Activated T-cell treated with anti-CD3 and anti-CD28 coated beads for 48 hours (primary cell): ENCODE data around the gene ARHGEF12.

Experiments
- DNase-seq: peaks from one replicate; pipeline ENCODE4 v3.0.0-alpha.2; 2020; ENCODE audit warnings: low read depth

The ARHGEF12 gene

DNA sequence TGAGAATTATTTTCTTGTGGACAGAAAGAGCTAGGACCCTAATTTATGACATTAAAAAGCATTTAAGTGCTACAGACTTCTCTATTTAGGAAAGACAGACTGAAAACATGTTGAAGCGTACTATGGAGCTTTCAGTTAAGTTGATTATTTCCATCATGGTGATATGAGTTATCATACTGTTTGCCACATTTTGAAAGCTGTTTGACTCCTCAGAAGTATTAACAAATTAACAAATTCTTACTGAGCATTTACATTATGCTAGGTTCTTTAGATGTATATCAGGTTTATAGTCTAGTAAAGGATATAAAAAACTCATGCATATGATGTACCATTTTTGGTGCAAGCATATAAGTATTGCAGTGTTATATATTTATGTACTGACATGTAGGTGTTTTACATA lies 50.1 kb downstream of the ARHGEF12 start:
- DNase-seq: no peak

DNA sequence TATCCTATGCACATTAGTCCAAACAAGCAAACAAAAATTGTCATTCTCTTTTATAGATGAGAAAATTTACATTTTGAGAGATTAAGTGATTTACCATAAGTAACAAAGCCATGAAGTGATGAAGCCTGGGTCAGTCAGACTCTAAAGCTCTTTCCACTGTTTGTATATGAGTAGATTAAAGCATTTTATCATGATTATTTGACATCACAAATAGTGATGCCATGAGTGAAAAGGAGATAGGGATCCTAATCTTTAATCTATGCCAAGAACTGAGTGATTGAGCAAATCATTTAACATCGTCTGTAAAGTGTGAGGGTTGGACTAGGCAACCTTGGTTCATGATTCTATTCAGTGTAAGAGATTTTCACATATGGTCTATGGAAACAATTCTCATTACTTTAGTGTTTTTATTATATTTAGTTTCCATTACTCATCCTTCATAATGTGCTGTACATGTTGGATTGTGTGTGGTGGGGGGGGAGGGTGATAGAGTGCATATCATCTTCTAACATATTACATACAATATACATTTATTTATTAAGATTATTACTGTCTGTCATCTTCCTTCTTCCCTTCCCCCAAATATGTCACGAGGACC lies 50.7 kb downstream of the ARHGEF12 start:
- no peak for DNase-seq

DNA sequence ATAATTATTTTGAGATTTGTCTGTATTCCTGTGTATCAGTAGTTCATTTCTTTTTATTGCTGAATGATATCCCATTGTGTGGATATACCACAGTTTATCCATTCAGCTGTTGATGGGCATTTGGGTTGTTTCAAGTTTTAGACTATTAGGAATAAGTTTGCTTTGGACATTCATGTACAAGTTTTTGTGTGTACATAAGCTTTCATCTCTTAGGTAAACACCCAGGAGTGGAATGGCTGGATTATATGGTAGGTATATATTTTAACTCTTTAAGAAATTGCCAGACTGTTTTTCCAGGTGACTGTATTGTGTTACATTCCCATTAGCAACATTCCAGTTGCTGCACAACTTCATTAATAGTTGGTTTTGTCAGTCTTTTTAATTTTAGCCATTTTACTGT lies 52.0 kb downstream of the ARHGEF12 start:
- no peak for DNase-seq

DNA sequence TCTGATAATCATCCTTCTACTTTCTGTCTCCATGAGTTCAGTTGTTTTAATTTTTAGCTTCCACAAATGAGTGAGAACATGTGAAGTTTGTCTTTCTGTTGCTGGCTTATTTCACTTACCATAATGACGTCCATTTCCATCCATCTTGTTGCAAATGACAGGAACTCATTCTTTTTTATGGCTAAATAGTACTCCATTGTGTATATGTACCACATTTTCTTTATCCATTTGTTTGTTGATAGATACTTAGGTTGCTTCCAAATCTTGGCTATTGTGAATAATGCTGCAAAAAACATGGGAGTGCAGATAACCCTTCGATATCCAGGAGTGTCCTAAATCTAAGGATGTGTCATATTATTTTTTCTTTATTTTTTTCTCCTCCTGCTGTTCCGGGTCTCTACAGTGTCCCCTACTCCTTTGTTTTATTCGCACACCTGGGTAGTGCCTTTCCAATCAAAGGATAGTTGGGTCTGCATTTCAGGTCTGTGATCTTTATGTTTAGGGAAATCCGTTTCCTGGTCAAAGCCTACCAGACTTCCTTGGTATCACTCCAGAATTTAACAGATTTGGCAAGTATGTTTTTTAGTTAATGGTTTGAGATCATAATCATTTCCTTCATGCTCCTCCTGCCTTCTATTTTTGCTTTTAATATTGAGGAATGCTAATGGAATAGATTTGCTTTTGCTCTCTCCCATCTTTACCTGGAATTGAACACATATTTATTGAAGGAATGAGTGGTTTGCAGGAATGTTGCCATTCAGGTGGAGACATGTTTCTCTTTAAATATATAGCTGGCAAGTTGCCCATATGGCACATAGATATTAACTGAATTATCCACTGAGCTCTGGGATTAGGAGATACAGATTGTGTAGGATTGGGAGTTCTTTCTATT lies 53.7 kb downstream of the ARHGEF12 start:
- no peak for DNase-seq

DNA sequence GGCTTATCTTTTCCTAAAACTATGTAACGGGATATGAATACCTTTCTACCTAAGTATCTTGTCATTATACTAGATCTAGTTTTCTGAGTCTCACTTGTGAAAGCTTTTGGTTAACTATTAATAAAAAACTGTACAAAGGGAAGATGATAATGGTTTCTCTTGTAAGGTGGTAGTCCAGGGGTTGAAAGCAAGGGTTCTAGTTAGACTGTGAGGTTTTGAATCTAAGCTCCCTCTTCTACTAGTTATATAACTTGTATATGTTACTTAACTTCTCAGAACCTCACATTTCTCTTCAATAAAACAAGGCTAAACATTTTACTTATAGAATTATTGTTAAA lies 54.3 kb downstream of the ARHGEF12 start:
- no peak for DNase-seq

DNA sequence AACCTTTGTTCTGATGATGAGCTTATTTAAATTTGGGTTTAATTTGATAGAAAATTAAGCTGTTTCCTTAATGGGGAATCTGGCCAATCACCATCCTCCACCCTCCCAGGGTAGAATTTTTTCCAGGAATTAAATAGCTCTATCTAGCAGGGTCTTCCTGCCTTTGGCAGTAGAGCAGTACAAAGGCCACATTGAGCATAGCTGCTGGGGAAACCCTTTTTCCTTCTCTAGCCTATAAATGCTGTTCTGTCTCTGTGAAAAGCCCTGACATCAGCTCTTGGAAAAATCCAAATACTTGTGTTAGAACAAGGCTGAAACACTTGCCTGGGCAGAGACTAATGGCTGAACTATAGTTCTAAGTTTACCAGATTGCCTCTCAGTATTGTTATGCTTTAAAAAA lies 55.1 kb downstream of the ARHGEF12 start:
- DNase-seq: no peak

DNA sequence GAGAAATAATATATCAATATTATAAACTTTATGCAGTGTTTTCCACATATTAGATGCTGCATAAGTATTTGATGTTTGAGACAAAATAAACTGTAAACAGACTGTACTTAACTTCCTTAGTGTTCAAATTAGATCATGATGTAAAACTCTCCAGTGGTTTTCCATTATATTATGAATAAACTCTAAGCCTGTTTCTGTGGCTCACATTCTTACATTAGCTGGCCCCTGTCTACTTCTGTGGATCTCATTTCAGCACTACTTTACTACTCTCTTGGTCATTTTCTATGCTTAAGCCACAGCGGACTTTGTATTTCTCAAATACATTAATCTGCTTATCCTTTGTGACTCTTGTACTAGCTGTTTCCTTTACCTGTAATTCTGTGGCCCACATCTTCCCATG lies 55.6 kb downstream of the ARHGEF12 start:
- no peak for DNase-seq

DNA sequence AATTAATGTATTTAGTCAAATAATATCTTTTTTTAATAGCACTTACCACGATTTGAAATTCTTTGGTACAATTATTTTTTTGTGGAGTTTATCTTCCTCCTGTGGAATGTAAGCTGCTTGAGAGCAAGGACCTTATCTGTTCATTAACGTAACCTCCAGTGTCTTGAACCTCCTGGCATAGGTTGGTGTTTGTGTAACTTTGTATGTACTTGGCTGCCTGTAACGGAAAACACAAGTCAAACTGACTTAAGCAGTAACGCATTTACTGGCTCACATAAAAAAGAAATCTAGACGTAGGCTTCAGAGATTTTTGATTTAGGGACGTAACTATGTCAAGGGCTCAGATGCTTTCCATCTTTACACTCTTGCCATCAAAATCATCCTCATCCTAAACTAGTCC lies 56.1 kb downstream of the ARHGEF12 start:
- no peak for DNase-seq

DNA sequence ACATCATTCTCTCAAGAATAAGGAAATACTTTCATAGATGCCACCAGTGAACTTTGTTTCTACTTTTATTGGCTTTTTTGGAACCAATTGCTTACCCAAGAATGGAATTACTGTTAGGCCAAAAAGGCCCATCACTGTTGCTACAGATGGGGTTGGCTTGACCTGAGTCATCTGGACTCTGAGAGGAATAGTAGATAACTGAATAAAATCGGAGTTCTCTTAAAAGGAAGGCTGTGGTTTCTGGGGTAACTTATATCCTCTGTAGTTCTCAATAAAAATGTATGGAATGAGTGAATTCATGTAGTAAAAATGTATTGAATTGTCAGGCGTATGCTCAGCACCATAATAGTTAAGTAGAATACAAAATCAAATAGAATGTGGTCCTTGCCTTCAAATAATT lies 56.6 kb downstream of the ARHGEF12 start:
- DNase-seq: no peak

DNA sequence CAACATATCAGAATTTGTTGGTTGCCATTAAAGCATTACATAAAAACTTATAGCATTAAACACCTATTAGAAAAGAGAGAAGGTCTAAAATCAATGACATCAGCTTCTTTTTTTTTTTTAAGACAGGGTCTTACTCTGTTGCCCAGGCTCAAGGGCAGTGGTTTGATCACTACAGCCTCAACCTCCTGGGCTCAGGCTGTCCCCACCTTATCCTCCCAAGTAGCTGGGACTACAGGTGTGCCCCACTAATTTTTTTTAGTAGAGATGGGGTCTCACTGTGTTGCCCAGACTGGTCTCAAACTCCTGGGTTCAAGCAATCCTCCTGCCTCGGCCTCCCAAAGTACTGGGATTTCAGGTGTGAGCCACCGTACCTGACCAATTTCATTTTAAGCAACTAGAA lies 57.9 kb downstream of the ARHGEF12 start:
- no peak for DNase-seq

DNA sequence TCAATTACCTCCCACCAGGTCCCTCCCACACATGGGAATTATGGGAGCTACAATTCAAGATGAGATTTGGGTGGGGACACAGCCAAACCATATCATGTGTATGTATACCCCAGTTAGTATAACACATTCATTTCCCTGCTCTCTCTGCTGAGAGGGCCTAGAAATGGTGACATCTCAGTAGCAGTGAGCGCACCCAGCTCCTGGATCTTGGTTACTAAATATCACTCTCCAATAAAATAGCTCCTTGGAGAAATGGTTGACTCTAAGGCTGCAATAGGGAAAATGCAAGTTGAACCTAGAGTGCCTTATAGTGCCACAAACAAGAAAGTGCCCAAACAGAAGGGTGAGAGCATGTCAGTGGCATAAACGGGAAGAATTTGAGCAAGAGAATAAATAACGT lies 59.6 kb downstream of the ARHGEF12 start:
- no peak for DNase-seq

DNA sequence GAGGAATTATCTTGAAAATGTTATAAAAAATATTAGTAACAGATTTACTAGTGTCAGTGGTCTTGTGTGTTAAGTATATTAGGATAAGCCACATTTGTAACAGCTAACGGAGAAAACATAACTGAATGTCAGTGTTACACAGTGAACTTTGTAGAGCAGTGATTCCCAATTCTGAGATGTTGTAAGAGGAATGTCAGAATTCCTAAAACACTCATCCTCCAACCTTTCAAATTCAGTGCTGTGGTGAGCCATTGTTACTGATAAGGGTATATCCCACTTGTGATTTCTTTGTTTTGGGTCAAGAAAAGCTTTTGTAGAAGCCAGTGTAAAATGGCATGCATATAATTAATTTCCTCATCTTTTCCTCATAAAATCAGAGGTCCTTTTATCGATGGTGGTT lies 61.9 kb downstream of the ARHGEF12 start:
- DNase-seq: no peak

DNA sequence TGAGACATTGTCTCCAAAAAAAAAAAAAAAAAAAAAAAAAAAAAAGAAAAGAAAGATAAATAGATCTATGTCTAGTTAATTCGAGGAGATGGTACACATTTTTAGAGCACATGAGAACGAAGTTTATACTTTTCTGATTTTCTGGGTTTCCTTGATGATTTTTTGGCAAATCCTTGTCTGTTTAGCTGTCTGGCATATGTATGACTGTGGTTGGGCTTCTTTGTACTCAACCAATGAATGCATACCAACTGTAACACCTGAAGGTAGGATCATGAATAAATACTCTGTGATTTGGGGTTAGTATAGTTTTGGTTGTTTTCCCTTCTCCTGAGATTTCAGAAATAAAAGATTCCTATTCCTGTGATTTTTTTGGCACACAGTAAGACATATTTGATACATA lies 63.1 kb downstream of the ARHGEF12 start:
- no peak for DNase-seq

DNA sequence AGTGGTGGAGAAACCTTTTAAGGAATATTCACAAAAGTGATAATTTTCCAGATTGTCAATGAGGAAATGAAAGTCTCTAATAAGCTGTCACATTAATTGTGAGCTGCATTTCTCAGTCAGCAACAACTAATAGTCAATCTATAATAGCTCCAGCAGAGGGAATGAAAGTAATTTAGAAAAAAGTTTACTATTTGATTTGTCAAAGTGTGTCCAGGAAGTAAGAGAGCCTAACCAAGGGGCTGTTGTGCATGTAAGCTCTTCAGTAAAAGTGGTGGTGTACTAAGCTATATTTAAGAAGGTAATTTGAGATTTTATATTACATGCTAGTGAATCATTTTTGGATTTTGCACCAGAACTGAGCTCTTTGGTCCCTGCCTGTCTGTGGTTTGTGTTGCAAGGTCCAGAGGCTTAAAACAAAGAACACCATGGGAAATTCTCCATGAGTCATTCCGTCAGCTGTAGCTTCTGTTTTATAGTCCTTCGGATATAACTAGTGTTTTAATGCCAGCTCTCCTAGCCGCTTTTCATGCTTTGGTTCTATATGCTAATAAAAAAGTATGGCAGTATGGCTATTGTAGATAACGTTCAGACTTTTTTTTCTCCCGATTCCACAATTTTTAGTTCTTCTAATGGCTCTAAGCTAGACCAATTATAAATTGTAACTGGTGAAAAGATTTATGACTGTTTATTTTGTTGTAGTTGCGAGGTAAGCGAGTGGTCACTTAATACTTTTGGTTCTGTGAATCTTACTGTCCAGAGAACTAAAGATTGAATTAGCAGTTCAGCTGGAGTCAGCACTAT lies 64.6 kb downstream of the ARHGEF12 start:
- DNase-seq: no peak

DNA sequence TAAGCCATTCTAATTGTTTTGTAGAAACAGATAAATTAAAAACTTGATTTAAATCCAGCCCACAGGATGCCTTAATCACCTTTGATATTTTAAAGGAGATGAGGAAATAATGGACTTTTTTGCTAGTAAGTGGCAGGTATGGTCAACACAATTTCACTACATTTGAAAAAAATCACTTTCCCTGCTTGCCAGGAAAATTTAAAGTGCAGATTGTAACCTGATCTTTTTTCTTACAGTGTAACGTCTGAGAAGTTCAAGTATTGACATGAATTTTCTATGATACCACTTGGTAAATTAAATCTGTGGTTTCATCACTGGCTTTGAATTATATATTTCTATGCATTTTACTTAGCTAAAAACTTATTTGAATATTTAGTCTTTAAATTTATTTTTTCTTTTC lies 65.3 kb downstream of the ARHGEF12 start:
- no peak for DNase-seq

DNA sequence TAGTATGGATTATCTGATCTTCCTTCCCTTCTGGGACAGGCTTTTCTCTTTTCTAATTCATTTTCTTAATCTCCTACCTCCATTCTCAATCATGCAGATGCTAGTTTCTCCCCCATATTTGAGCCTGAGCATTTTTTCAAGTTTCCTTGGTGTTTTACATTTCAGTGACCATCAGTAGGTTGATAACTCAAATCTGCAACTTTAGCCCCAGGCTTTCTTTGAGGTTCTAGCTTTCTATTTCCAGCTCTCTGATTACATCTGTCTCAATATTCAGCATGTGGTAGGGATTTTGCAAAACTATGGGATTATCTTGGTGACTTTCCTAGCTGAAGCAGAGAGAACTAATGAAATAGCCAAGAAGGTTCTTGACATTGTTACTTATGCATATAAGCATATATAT lies 67.8 kb downstream of the ARHGEF12 start:
- no peak for DNase-seq

DNA sequence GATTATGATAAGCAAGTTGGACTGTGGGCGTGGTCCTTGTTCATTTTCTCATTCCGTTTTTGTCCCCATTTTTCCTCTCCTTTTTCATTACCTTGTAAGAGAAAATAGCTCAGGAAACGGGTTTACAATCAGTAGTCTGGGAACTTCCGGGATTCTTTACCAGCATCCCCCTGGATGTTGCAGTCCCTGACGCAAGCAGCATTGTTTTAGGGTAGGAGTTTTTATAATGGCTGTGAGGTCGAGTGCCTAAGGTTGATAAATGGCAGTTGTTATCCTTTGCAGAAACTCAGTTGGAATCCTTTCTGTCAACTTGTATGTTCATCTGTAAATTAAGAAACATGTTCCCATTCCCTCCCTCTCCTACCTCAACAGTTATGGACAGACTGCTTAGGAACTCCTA lies 68.3 kb downstream of the ARHGEF12 start:
- no peak for DNase-seq

DNA sequence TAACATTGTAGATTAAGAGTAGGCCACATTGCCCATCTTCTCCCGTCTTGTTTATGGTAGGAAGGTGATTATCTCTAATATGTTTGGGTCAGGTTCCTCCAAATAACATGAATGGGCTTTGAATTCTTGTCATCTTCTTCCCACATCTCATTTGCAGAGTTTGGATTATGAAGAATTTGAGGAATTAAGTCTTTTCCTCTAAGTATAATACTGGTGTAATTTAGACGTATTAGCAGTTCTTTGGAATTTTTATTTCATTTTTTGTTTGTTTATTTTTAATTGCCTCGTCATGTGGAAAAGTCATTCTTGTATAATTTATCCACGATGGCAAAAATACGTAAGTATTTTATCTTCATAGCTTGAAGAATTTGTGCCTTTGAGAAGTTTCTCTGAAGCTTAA lies 73.4 kb downstream of the ARHGEF12 start:
- no peak for DNase-seq

DNA sequence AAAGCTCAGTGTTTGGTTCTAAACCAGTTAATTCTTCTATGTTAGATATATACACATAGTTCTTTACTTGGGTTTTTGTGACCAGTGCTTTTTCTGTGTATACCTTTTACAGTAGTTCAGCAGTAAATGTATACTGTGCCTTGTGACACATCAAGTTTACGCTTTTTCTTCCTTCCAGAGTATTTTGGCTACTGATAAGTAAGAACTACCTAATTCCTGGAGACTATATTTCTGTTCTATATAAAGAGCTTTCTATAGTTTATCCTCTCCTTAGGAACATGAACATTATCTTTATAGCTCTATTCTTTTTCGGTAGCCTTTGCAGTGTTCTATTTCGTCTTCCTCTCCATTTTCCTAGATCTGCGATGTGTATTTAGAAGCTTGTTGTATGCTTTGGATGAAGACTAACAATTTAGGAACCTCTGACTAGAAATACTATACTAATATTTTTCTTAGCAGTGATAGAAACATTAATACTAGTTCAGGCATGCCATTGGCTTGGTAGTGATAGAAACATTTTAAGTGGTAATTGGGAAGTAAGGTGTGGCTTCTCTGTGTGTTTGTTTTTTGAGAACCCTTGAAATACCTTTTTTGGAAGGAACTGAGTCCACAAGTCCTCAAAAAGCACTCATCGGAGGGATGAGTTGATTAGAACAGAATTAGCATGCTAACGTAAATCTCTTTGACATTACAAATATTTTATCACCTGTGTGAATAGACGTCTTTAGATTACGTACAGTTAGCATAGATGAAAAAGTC lies 74.6 kb downstream of the ARHGEF12 start:
- no peak for DNase-seq

DNA sequence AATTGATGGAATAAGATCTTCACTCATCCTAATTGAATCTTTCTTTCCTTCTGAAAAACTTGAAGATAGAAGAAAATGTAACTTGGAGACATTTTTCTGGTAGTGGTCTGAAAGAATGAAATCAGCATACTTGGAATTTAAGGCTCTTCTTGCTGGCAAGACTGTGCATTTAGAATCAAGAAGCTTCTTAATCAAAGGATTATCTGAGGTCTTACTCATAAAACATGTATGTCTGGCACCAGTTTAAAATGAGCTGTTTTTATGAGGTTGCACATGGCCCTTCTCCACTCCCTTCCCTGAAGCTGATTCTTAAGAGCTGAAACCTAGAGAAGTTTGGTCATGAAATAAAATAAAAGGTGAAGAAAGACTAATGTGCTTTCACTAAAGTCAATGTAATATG lies 77.3 kb downstream of the ARHGEF12 start:
- DNase-seq: no peak

DNA sequence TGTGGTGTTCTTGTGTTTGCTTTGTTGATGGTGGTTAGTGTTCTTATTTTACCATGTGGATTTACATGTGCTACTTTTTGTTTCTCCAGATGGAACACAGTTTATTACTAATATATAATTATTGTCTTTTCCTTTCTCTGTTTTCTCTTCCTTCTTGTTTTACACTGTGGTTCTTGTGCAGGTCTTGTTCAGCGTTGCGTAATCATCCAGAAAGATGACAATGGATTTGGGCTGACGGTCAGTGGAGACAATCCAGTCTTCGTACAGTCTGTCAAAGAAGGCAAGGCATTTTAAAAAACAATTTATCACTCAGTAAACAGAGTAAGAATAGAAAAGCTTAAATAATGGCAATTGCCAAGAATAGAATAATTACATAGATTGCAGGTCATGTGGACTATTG lies 84.4 kb downstream of the ARHGEF12 start:
- no peak for DNase-seq

DNA sequence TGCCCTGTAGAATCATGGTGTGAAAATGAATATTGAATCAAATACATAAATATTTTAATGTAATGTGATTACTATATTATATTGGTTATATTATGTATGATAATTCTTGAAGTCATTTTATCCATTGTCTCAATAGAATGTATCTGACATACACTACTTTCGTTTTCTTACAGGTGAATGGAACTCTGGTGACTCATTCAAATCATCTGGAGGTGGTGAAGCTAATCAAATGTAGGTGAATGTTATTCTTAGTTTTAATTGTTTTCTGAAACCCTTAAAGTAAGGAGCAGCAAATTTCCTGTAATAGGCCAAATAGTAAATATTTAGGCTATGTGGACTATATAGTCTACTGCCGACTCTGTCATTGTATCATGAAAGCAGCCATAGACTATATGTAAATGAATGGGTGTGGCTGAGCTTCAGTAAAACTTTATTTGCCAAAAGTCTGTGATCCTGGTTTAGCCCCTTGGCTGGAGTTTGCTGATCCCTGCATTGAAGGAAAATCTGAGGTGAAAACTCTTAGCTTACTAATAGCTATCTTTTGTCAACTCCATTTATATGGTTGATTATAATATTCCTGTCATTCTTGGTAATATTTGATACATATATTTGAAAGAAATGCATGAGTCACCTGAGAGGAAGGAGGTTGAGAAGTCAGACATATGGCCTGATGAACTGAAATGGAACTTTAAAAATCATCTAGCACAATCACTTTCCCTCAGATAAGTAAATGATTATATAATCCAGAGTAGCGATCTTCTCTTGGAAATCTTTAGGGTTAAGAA lies 88.2 kb downstream of the ARHGEF12 start:
- no peak for DNase-seq
